GM21529 (cell line): ENCODE measurements around the gene BRF1.
"Not testable (repeated sequence)": the region's sequence is repeated elsewhere in the genome, so short reads cannot be mapped to it uniquely, and the experiment has no call there.

ENCODE experiments used
- ATAC-seq: cut with Tn5 transposase; IDR thresholded peaks from one replicate; pipeline ENCODE4 v1.9.1; 2021; ENCODE audit not compliant: unreplicated experiment

The BRF1 gene

DNA sequence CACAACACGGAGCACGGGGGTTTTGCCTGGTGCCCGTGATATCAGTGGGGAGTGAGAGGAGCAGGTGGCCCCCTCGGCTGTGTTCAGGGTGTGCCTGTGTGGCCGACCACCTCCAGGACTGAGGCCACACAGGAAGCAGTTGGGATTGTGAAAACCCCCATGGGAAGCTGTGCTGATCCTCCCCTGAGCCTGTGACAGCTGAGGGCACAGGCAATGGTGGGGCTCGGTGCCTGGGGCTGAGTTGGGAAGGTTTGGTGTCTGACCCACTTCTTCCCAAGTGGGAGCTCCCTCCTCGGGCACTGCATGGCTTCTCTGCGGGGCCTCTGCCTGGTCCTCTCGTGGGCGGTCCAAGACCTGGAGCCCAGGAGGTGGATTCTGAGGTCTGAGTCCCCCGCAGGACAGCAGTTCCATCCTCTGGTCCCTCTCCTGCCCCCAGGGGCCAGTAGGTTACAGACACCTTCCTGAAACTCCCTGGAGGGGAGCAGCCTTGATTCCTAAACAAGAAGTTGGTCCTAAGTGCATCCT lies 31.6 kb upstream of the BRF1 start:
- ATAC-seq: no peak

- ATAC-seq: no peak
Measured at GRCh38 chr14:105331575-105332349, 31.0 kb upstream of the BRF1 start.

GRCh38 chr14:105330491-105330895 lies 29.7 kb upstream of the BRF1 start:
- no peak for ATAC-seq

DNA sequence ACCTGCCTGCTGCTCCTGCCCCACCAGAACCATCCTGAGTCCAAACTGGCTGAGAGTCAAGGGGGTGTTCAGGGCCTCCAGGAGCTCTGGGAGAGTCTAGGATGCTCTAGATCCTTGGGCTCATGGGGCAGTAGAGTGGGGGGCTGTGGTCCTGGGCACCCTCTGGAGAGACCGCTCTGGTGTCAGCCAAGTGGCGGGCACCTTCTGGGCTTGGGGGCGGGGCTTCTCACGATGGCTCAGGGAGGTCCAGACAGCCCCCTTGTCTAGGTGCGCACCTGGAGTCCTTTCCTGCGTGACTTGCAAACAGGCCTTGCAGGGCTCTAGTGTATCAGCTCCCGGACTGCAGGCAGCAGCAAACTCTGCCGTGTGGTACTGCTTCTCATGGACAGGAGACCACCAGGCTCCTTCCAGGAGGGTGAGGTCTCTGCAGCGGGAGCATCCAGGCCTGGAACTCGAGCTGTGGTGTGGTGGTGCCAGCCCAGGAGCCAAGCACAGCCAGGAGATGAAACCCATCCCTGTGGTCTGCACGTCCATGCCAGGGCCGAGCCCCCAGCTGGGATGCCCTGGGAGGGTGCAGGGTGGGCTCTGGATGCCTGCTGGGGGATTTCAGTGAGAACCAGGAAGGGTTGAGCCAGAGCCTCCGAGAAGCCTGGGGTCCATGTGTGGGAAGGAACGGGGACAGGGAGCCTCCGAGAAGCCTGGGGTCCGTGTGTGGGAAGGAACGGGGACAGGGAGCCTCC lies 28.8 kb upstream of the BRF1 start:
- no peak for ATAC-seq

DNA sequence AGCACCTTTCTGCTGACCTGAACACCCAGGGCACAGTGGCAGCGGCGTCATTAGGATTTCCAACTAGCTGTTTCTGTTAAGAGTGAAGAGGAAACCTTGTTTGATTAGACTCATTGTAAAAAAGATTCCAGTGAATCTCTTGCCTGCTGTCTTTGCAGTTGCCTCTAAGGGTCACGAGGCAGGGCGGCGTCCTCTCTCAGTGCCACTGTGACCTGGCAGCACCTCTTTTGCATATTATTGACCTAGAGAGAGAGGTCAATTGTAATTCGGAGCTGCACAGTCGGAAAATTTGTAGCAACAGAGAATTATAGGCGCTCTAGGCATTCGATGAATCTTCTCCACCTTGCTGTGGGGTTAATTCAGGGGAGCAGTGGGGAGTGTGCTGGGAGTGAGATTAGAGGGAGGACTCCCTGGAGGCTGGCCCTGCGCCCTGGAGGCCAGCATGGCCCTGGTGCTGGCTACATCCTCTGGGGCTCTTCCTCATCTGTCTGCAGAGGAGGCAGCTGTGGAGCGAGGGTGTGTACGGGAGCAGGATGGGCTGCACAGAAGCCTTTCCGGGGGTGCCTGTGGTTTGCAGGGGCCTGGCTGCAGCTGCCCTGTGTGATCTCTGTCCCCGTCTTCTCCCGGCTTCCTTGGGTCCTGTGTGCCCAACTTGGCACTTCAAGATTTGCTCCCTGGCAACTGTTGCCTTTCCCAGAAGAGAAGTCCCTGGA lies 28.0 kb upstream of the BRF1 start:
- ATAC-seq: no peak

- no peak for ATAC-seq
Measured at GRCh38 chr14:105328070-105328677, 27.4 kb upstream of the BRF1 start.

DNA sequence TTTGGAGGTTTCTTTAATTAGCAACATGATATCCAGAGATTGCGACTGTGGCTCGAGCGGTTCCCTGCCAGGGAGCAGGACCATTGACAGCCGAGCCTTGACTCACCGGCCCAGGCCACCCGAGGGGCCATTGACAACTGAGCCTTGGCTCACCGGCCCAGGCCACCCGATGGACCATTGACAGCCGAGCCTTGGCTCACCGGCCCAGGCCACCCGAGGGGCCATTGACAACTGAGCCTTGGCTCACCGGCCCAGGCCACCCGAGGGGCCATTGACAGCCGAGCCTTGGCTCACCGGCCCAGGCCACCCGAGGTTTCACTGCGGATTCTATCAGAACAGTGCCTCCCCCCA lies 26.9 kb upstream of the BRF1 start:
- not testable (repeated sequence) for ATAC-seq

DNA sequence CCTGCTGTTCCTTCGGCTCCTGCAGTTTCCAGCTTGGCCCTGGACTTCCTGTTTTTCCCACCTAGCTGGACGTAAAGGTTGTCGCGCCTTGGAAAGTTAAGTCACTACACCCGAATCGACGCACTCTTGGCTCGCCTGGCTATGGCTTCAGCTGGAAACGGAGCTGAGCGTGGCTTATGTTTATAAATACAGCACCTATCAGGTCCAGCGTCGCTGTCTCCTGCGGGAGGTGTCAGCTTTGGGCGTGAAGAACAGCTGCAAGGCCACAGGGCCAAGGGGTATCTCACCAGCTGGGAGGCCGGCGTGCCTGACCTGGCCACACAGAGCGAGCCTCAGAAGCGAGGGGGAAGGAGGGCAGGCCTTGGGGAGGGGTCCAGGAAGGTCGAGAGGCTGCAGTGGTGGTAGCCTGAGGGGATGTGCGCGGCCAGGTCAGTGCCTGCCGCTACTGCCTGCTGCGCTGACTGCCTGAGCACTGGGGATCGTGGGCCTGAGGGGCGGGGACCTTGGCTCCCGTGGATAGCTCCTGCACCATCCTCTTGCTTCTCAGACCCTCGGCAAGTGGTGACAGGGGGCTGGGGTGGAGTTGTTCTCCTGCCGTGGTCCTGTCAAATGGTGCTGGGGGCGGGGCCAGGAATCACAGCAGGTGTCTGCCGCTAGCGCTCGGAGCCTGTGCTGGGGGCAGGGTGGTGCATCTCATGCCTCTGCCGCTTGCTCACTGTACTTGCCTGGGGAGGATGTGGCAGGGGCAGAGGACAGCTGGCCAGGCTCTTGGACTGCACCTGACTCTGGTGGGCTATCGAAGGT lies 26.3 kb upstream of the BRF1 start:
- ATAC-seq: no peak

DNA sequence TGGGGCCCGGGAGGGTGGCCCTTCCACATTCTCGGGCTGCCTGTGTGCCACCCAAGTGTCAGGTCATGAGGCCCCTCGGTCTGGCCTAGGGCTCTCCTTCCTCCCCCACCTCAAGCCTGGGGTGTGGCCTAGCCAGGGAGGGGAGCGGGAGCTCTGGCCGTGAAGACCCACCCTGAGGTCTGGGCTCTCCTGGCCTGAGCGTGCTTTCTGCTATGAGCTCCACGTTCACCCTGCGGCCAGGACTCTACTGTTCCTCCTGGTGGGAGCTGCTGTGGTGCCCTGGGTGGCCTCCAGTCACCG lies 25.7 kb upstream of the BRF1 start:
- no peak for ATAC-seq

DNA sequence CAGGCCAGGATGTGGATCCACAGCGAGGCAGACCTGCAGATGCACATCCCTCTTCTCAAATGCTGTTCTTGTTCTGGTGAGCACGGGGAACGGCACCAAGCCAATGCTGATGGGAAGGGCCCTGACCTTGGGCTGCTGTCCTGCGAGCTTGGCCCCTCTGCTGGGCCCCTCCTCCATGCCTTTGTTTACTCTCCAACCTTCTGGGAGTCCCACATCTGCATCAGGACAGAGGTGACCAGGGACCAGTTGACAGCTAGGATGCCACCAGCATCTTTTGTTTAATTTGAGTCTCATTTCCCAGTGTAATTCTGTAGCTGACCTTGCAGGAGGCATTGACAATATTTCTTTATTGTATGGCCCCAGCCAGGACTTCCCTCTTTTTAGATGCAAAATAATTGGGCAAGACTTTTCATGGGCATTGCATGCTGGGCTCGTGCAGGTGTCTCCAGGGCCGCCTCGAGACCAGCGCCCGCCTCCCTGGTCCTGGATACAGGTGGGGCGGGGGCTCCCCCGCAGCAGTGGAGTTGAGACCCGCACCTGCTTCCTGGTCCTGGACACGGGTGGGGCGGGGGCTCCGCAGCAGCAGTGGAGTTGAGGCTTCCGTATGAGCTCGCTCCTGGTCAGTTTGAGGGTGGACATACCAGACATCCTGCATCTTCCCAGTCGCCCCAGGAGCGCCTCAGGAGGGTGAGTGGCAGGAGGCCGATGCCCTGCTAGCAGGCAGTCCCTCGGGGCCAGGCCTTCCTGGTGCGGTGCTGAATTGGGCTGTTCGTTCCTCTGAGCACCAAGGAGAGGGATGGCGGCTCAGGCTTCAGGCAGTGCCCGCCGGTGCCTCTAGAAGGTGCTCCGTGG lies 25.1 kb upstream of the BRF1 start:
- ATAC-seq: no peak

- no peak for ATAC-seq
Measured at GRCh38 chr14:105325303-105325702, 24.5 kb upstream of the BRF1 start.

DNA sequence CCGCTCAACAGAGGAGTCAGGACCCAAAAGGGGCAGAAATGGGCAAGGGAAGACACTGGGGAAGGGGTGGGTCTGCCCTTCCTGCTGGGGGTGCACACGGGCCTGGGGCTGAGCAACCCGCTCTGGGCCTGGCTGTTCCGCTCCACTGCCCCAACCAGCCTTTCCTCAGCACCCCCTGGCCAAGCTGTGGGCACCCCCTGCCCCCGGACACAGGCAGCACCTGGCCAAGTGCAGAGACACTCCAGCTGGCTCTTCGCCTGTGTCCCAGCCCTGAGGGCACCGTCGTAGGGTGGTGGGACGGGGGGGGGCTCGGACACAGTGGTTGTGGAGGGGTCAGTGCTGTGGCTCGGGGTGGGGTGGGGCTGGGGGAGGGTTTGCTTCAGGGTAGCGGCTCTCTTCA lies 24.1 kb upstream of the BRF1 start:
- no peak for ATAC-seq

GRCh38 chr14:105324080-105324778 lies 23.4 kb upstream of the BRF1 start:
- no peak for ATAC-seq

DNA sequence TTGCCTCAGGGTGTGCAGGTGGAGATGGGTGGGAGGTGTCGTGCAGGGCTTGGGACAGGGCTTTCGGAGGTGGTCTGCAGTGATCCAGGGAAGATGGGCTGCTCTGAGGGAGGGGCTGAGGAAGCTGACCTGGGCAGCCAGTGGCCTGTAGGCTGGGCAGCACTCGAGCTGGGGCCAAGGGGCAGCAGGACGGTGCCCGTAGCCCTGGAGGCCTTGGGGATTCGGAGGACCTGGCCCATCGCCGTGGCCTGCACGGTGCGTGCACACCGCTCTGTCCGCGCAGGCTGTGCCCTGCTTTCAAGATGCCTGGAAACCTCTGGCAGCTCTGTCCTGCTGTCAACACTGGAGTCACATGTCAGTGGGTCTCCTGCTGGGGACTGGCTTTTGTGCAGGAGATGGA lies 22.9 kb upstream of the BRF1 start:
- no peak for ATAC-seq

DNA sequence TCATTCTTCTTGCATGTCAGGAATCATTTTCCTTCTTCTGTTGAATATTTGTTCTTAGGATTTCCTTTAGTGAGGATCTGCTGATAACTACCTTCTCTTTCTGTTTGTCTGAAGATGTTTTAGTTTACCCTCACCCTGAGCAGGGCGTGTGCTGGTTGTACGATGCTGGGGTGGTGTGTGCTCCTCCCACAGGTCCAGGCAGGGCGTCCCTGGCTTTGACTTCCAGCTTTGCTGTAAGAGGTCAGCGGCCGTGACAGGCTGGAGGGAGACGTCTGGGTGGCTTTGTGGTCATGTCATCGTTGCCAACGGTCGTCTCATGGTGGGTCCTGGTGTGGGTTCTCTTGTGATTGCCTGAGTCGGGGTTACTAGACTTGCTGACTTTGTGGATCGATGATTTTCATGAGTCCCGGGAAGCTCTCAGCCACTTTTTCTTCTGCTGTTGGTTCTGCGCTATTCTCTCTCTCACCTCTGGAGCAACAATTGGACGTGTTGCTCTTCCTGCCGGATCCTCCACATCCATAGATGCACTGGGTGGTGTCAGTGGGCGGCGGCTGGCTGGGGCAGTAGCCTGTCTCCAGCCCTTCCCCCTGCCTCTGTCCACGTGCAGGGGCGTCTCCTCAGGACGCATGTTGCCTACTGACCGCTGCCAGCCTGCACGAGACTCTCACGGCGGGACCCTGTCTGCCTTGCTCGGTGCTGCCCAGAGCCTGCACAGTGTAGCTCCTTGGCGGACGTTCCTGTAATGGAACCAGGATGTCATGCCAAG lies 22.2 kb upstream of the BRF1 start:
- ATAC-seq: no peak

DNA sequence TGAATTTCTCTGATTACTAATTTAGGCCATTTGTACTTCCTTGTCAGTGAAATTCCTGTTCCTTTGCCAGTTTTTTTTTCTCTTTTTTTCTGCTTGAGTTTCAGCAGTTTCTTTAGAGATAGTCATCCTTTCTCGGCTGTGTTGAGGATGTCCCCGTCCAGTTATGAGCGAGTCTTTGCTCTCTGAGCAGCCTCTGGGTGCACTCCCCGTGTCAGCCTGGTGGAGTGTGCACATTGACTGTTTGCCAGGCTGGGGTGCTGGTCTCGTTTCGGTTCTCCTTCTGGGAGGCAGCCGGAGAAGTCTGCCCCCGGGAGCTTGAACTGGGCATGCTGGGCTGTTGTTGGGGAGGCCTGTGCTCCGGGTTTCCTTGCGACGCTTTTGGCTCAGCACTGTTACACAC lies 16.7 kb upstream of the BRF1 start:
- ATAC-seq: no peak

GRCh38 chr14:105316968-105317510 lies 16.2 kb upstream of the BRF1 start:
- no peak for ATAC-seq

DNA sequence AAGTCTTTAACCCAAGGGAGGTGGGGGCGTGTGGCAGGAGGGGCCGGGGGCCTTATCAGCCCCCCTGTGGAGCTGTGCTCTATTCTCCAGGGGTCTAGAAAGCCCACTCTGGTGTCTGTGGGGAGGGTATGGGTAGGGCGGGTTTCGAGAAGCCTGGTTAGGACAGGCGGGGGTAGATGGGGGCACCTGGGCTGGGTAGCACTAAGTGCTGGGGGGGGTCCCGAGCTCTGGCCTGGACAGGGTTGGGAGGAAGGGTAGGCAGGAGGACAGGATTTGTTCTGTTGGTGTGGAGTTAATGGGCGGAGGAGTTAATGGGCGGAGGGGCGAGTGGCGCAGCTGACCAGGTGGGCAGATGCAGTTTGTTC lies 15.8 kb upstream of the BRF1 start:
- no peak for ATAC-seq
